SK-N-SH treated with all-trans-retinoic acid at 6 μM for 48 hours (cell line): ENCODE data around the gene IFT52.

ENCODE experiments used
- ATAC-seq: fragments of 200-7000 bp; cut with Tn5 transposase; 3 replicates; pipeline ENCODE4 v1.9.1; 2020; ENCODE audit warnings: mild to moderate bottlenecking, moderate library complexity
- ARNTL ChIP-seq: fragments of 450-650 bp; formaldehyde crosslinking; IDR thresholded peaks from 2 replicates; pipeline ENCODE4 v1.5.0; 2020; ENCODE audit warnings: low read depth, mild to moderate bottlenecking, moderate library complexity, borderline replicate concordance
- BACH2 ChIP-seq: fragments of 250-450 bp; sonication (Bioruptor Pico); IDR thresholded peaks from 2 replicates; pipeline ENCODE4 v1.9.0; 2021; ENCODE audit warnings: mild to moderate bottlenecking, borderline replicate concordance
- CREB5 ChIP-seq: fragments of 250-450 bp; sonication (Bioruptor Pico); IDR thresholded peaks from 2 replicates; pipeline ENCODE4 v1.5.1; 2020; ENCODE audit warnings: low read depth, mild to moderate bottlenecking, moderate library complexity
- CSDC2 ChIP-seq: fragments of 250-450 bp; sonication (Bioruptor Pico); IDR thresholded peaks from 2 replicates; pipeline ENCODE4 v1.5.0; 2020; ENCODE audit warnings: mild to moderate bottlenecking, moderate library complexity
- CSRNP3 ChIP-seq: fragments of 250-450 bp; sonication (Bioruptor Pico); IDR thresholded peaks from 2 replicates; pipeline ENCODE4 v1.5.1; 2021; ENCODE audit warnings: mild to moderate bottlenecking, moderate library complexity
- ESRRG ChIP-seq: fragments of 250-450 bp; sonication (Bioruptor Pico); IDR thresholded peaks from 2 replicates; pipeline ENCODE4 v1.6.1; 2021; ENCODE audit warnings: mild to moderate bottlenecking
- GLIS3 ChIP-seq: fragments of 250-450 bp; sonication (Bioruptor Pico); IDR thresholded peaks from 2 replicates; pipeline ENCODE4 v1.5.0; 2020; ENCODE audit warnings: mild to moderate bottlenecking, moderate library complexity
- ISL1 ChIP-seq: fragments of 250-450 bp; sonication (Bioruptor Pico); IDR thresholded peaks from 2 replicates; pipeline ENCODE4 v2.1.2; 2022; ENCODE audit warnings: mild to moderate bottlenecking, moderate library complexity
- OSR1 ChIP-seq: fragments of 250-450 bp; sonication (Bioruptor Pico); IDR thresholded peaks from 2 replicates; pipeline ENCODE4 v1.8.0; 2022; ENCODE audit warnings: moderate library complexity, mild to moderate bottlenecking, inconsistent platforms
- PATZ1 ChIP-seq: fragments of 250-450 bp; sonication (Bioruptor Pico); IDR thresholded peaks from 2 replicates; pipeline ENCODE4 v1.8.0; 2020; ENCODE audit warnings: mild to moderate bottlenecking, moderate library complexity, borderline replicate concordance
- POU6F1 ChIP-seq: fragments of 250-450 bp; sonication (Bioruptor Pico); IDR thresholded peaks from 2 replicates; pipeline ENCODE4 v1.8.0; 2021; ENCODE audit warnings: low read depth, mild to moderate bottlenecking, moderate library complexity, borderline replicate concordance
- PPARA ChIP-seq: fragments of 250-450 bp; sonication (Bioruptor Pico); IDR thresholded peaks from 2 replicates; pipeline ENCODE4 v1.5.0; 2020; ENCODE audit warnings: mild to moderate bottlenecking, borderline replicate concordance
- RARB ChIP-seq: fragments of 250-450 bp; sonication (Bioruptor Pico); IDR thresholded peaks from 2 replicates; pipeline ENCODE4 v1.8.0; 2021; ENCODE audit warnings: mild to moderate bottlenecking, moderate library complexity
- SNAI2 ChIP-seq: fragments of 250-450 bp; sonication (Bioruptor Pico); IDR thresholded peaks from 2 replicates; pipeline ENCODE4 v1.5.0; 2020; ENCODE audit warnings: mild to moderate bottlenecking, moderate library complexity
- TCF4 ChIP-seq: fragments of 250-450 bp; sonication (Bioruptor Pico); IDR thresholded peaks from 2 replicates; pipeline ENCODE4 v1.8.0; 2021; ENCODE audit warnings: mild to moderate bottlenecking, moderate library complexity, borderline replicate concordance
- TOX ChIP-seq: fragments of 250-450 bp; sonication (Bioruptor Pico); IDR thresholded peaks from 2 replicates; pipeline ENCODE4 v1.8.0; 2021; ENCODE audit warnings: mild to moderate bottlenecking, moderate library complexity, borderline replicate concordance
- TSHZ2 ChIP-seq: fragments of 250-450 bp; sonication (Bioruptor Pico); IDR thresholded peaks from 2 replicates; pipeline ENCODE4 v1.5.0; 2020; ENCODE audit warnings: mild to moderate bottlenecking, moderate library complexity
- ZC3H10 ChIP-seq: fragments of 250-450 bp; sonication (Bioruptor Pico); IDR thresholded peaks from 2 replicates; pipeline ENCODE4 v1.5.1; 2021; ENCODE audit warnings: mild to moderate bottlenecking, moderate library complexity
- ZFP3 ChIP-seq: fragments of 250-450 bp; sonication (Bioruptor Pico); IDR thresholded peaks from 2 replicates; pipeline ENCODE4 v1.5.0; 2020; ENCODE audit warnings: mild to moderate bottlenecking, moderate library complexity
- ZFP30 ChIP-seq: fragments of 450-650 bp; formaldehyde crosslinking; IDR thresholded peaks from 2 replicates; pipeline ENCODE4 v1.5.0; 2022; ENCODE audit warnings: mild to moderate bottlenecking, moderate library complexity
- ZNF565 ChIP-seq: fragments of 450-650 bp; formaldehyde crosslinking; conservative IDR thresholded peaks from 2 replicates; pipeline ENCODE4 v1.5.0; 2020; ENCODE audit warnings: low read depth, mild to moderate bottlenecking, moderate library complexity
- ZNF8 ChIP-seq: fragments of 450-650 bp; formaldehyde crosslinking; IDR thresholded peaks from 2 replicates; pipeline ENCODE4 v1.5.0; 2020; ENCODE audit warnings: mild to moderate bottlenecking, moderate library complexity

The IFT52 gene

GRCh38 chr20:43548273-43548880 lies 42.4 kb upstream of the IFT52 start:
- ATAC-seq = no peak
- TF ChIP-seq ESRRG (CRISPR knock-in tag) (no peak), ARNTL (no peak), POU6F1 (CRISPR knock-in tag) (no peak), TSHZ2 (CRISPR knock-in tag) (no peak), ZC3H10 (CRISPR knock-in tag) (no peak), OSR1 (CRISPR knock-in tag) (no peak), TCF4 (CRISPR knock-in tag) (no peak), ZFP30 (no peak), CSRNP3 (no peak), GLIS3 (CRISPR knock-in tag) (no peak), ZNF565 (CRISPR knock-in tag) (no peak), CREB5 (CRISPR knock-in tag) (no peak), CSDC2 (CRISPR knock-in tag) (no peak), PPARA (no peak), ISL1 (CRISPR knock-in tag) (no peak), TOX (CRISPR knock-in tag) (no peak), RARB (no peak), SNAI2 (CRISPR knock-in tag) (no peak), ZFP3 (CRISPR knock-in tag) (no peak)
- TF ChIP-seq, all 23 proteins: peak for 0

GRCh38 chr20:43549416-43550065 lies 41.2 kb upstream of the IFT52 start:
- ATAC-seq = no peak
- no peak for TF ChIP-seq CREB5 (CRISPR knock-in tag)
- no peak for TF ChIP-seq PPARA
- TF ChIP-seq ZNF8 (CRISPR knock-in tag) = no peak
- no peak for TF ChIP-seq SNAI2 (CRISPR knock-in tag)
- no peak for TF ChIP-seq PATZ1 (CRISPR knock-in tag)
- TF ChIP-seq ISL1 (CRISPR knock-in tag) = no peak
- TF ChIP-seq POU6F1 (CRISPR knock-in tag) = no peak
- TF ChIP-seq BACH2 (CRISPR knock-in tag) = no peak
- no peak for TF ChIP-seq ARNTL
- TF ChIP-seq ESRRG (CRISPR knock-in tag) = no peak
- no peak for TF ChIP-seq TSHZ2 (CRISPR knock-in tag)
- no peak for TF ChIP-seq ZFP3 (CRISPR knock-in tag)
